LNCaP clone FGC (cell line): ENCODE results near the gene TRIM24.
"Not testable (repeated sequence)": the region's sequence is repeated elsewhere in the genome, so short reads cannot be mapped to it uniquely, and the experiment has no call there.

ENCODE experiments used
- DNase-seq: peaks from one replicate; pipeline ENCODE4 v3.0.0-alpha.2; 2011; ENCODE audit warnings: low read depth
- H3K4me3 ChIP-seq: 2 replicates; pipeline ENCODE4 v1.5.1; 2011; ENCODE audit warnings: mild to moderate bottlenecking, low read depth, low read length, control low read depth
- CTCF ChIP-seq: IDR thresholded peaks from 2 replicates; pipeline ENCODE4 v1.5.1; 2012; ENCODE audit warnings: mild to moderate bottlenecking; ENCODE audit not compliant: control insufficient read depth, insufficient read depth; ENCODE audit errors: extremely low read depth

Gene TRIM24

GRCh38 chr7:138478499-138478908 lies 18.4 kb downstream of the TRIM24 start:
- TF ChIP-seq CTCF: no peak
- peak; percentile 25 for DNase-seq
- H3K4me3 ChIP-seq: no peak overlapping the region

GRCh38 chr7:138480527-138480926 lies 20.5 kb downstream of the TRIM24 start:
- no peak for DNase-seq
- no peak overlapping the region for H3K4me3 ChIP-seq
- no peak for TF ChIP-seq CTCF

- no peak overlapping the region for H3K4me3 ChIP-seq
- no peak for DNase-seq
- TF ChIP-seq CTCF: no peak
Observed at GRCh38 chr7:138481447-138482380, 21.7 kb downstream of the TRIM24 start.

GRCh38 chr7:138483531-138483930 lies 23.5 kb downstream of the TRIM24 start:
- peak; percentile 63 for DNase-seq
- no peak overlapping the region for H3K4me3 ChIP-seq
- no peak for TF ChIP-seq CTCF

GRCh38 chr7:138485508-138485907 lies 25.4 kb downstream of the TRIM24 start:
- not testable (repeated sequence) for H3K4me3 ChIP-seq, DNase-seq

GRCh38 chr7:138489139-138489538 lies 29.1 kb downstream of the TRIM24 start:
- not testable (repeated sequence) for H3K4me3 ChIP-seq, DNase-seq

GRCh38 chr7:138491612-138492386 lies 31.7 kb downstream of the TRIM24 start:
- no peak for DNase-seq
- TF ChIP-seq CTCF: no peak
- no peak overlapping the region for H3K4me3 ChIP-seq
